SK-N-SH (cell line): Measurements from ENCODE around the gene PKP4. TPM values are rescaled to one million over a fixed set of nuclear protein-coding genes. Genes with fewer than 3 reads are reported as not detected.

Experiments used
- CTCF ChIA-PET: fragments of 300-600, 350-600 bp; formaldehyde crosslinking; extraction: SDS; loops from one replicate; lab custom pipeline; 2021; lab: Yijun Ruan, JAX
- POLR2A ChIA-PET: fragments of 350-600 bp; sonication (Branson Sonifier 250); formaldehyde crosslinking; extraction: SDS; loops from one replicate; lab custom pipeline; 2020; ENCODE audit warnings: antibody characterized with exemption, inconsistent platforms; lab: Yijun Ruan, JAX
- DNase-seq: peaks from one replicate; pipeline ENCODE4 v3.0.0; 2012
- H2AFZ ChIP-seq: fragments of 200-600 bp; sonication (generic); 2 replicates; pipeline ENCODE4 v1.8.1; 2016; ENCODE audit warnings: antibody characterized with exemption, mild to moderate bottlenecking, low read depth
- H3F3A ChIP-seq: fragments of 200-600 bp; sonication (generic); replicated peaks from 2 replicates; pipeline ENCODE3; 2016; ENCODE audit warnings: antibody characterized with exemption, mild to moderate bottlenecking; ENCODE audit not compliant: insufficient read depth
- H3K27ac ChIP-seq, 2 experiments: fragments of 200-500 bp in 1 of 2; fragments of 200-600 bp in 1 of 2; sonication (Bioruptor generic) in 1 of 2; sonication (generic), shearing (Covaris generic) in 1 of 2; 2 replicates each; pipeline versions ENCODE4 v1.5.1 to v1.6.1; 2014 to 2016; ENCODE audit warnings: low read depth in 2 of 2, inconsistent platforms in 1 of 2, low read length in 1 of 2, mild to moderate bottlenecking in 1 of 2, mixed read lengths in 1 of 2
- H3K27me3 ChIP-seq: fragments of 200-600 bp; sonication (generic), shearing (Covaris generic); 2 replicates; pipeline ENCODE4 v1.6.1; 2016; ENCODE audit warnings: mixed run types; ENCODE audit not compliant: insufficient read depth
- H3K36me3 ChIP-seq, 2 experiments: fragments of 200-500 bp in 1 of 2; fragments of 200-600 bp in 1 of 2; sonication (Bioruptor generic) in 1 of 2; sonication (generic) in 1 of 2; replicated peaks in 1 of 2; 2 replicates each; pipeline versions ENCODE3 to v1.5.1; 2014 to 2016; ENCODE audit warnings: low read length in 1 of 2, mild to moderate bottlenecking in 1 of 2; ENCODE audit not compliant: insufficient read depth in 2 of 2, control insufficient read depth in 1 of 2
- H3K4me1 ChIP-seq, 2 experiments: fragments of 200-500 bp in 1 of 2; fragments of 200-600 bp in 1 of 2; sonication (Bioruptor generic) in 1 of 2; sonication (generic), shearing (Covaris generic) in 1 of 2; 2 replicates each; pipeline versions ENCODE4 v1.5.1 to v1.6.1; 2014 to 2016; ENCODE audit warnings: low read depth in 1 of 2, low read length in 1 of 2, mixed run types in 1 of 2; ENCODE audit not compliant: insufficient read depth in 2 of 2, control insufficient read depth in 1 of 2
- H3K4me2 ChIP-seq: fragments of 200-600 bp; sonication (generic), shearing (Covaris generic); 2 replicates; pipeline ENCODE4 v1.6.1; 2017; ENCODE audit warnings: mixed run types
- H3K4me3 ChIP-seq, 2 experiments: fragments of 200-500 bp in 1 of 2; fragments of 200-600 bp in 1 of 2; sonication (Bioruptor generic) in 1 of 2; sonication (generic), shearing (Covaris generic) in 1 of 2; 2 replicates each; pipeline versions ENCODE4 v1.5.1 to v1.8.1; 2014 to 2016; ENCODE audit warnings: low read depth in 2 of 2, inconsistent platforms in 1 of 2, low read length in 1 of 2, mild to moderate bottlenecking in 1 of 2, mixed read lengths in 1 of 2, moderate library complexity in 1 of 2
- H3K79me2 ChIP-seq: fragments of 200-600 bp; sonication (generic); 2 replicates; pipeline ENCODE4 v1.8.1; 2017; ENCODE audit warnings: mild to moderate bottlenecking; ENCODE audit not compliant: insufficient read depth
- H3K9ac ChIP-seq: fragments of 200-600 bp; sonication (generic); 2 replicates; pipeline ENCODE4 v1.6.1; 2017; ENCODE audit warnings: mixed run types
- H3K9me2 ChIP-seq: fragments of 200-600 bp; sonication (generic); 2 replicates; pipeline ENCODE4 v1.6.1; 2017; ENCODE audit warnings: mixed run types
- H3K9me3 ChIP-seq: fragments of 200-600 bp; sonication (generic); 2 replicates; pipeline ENCODE4 v1.6.1; 2017; ENCODE audit warnings: mixed run types, mild to moderate bottlenecking, moderate library complexity
- H4K20me1 ChIP-seq: fragments of 200-600 bp; sonication (generic); 2 replicates; pipeline ENCODE4 v1.6.1; 2017; ENCODE audit warnings: mild to moderate bottlenecking, mixed run types; ENCODE audit not compliant: insufficient read depth
- CHD2 ChIP-seq: fragments of 150-350 bp; IDR thresholded peaks from 2 replicates; pipeline ENCODE4 v1.6.1; 2018; ENCODE audit warnings: low read length; ENCODE audit not compliant: partially characterized antibody
- EP300 ChIP-seq, 2 experiments: IDR thresholded peaks; 2 replicates each; pipeline versions ENCODE4 v1.4.0 to v1.6.1; 2012; ENCODE audit warnings: borderline replicate concordance in 1 of 2, low read depth in 1 of 2, low read length in 1 of 2
- EZH2phosphoT487 ChIP-seq: fragments of 200-600 bp; sonication (generic); IDR thresholded peaks from 2 replicates; pipeline ENCODE4 v1.6.1; 2017; ENCODE audit warnings: low read depth, mixed run types, mild to moderate bottlenecking, antibody characterized with exemption, moderate library complexity, borderline replicate concordance
- FOXJ3 ChIP-seq: sonication (generic); formaldehyde crosslinking; IDR thresholded peaks from 2 replicates; pipeline ENCODE4 v1.5.1; 2020; ENCODE audit warnings: mild to moderate bottlenecking, missing genetic modification reagents
- FOXM1 ChIP-seq: IDR thresholded peaks from 2 replicates; pipeline ENCODE4 v1.4.0; 2012; ENCODE audit warnings: low read depth, mild to moderate bottlenecking
- GABPA ChIP-seq: IDR thresholded peaks from 2 replicates; pipeline ENCODE4 v1.4.0; 2012; ENCODE audit warnings: low read depth, mild to moderate bottlenecking
- GATA2 ChIP-seq: sonication (generic); formaldehyde crosslinking; IDR thresholded peaks from 2 replicates; pipeline ENCODE4 v1.5.0; 2020; ENCODE audit warnings: mild to moderate bottlenecking, missing genetic modification reagents
- JUND ChIP-seq: IDR thresholded peaks from 2 replicates; pipeline ENCODE4 v1.4.0; 2012
- MEF2A ChIP-seq: IDR thresholded peaks from 2 replicates; pipeline ENCODE4 v1.4.0; 2012; ENCODE audit warnings: low read depth, borderline replicate concordance
- MXI1 ChIP-seq: IDR thresholded peaks from 2 replicates; pipeline ENCODE4 v1.6.1; 2012; ENCODE audit warnings: mild to moderate bottlenecking, low read depth, low read length, improper control_type of control experiment
- NFIC ChIP-seq: IDR thresholded peaks from 2 replicates; pipeline ENCODE4 v1.4.0; 2012; ENCODE audit warnings: borderline replicate concordance
- PBX3 ChIP-seq: IDR thresholded peaks from 2 replicates; pipeline ENCODE4; 2012
- RXRA ChIP-seq: IDR thresholded peaks from 2 replicates; pipeline ENCODE4 v1.4.0; 2012; ENCODE audit warnings: low read depth, mild to moderate bottlenecking, borderline replicate concordance
- TCF12 ChIP-seq: IDR thresholded peaks from 2 replicates; pipeline ENCODE4 v1.4.0; 2012
- ZBTB33 ChIP-seq: IDR thresholded peaks from 2 replicates; pipeline ENCODE4 v1.4.0; 2012; ENCODE audit warnings: low read depth, borderline replicate concordance
- WGBS: methylation state at CpG from one replicate; pipeline ENCODE4 v1.1.6; 2017; ENCODE audit warnings: low lambda C conversion rate; 5-methylcytosine and 5-hydroxymethylcytosine counted together
- polyA plus RNA-seq, 3 experiments: library from polyadenylated mRNA; depleted of rRNA; stranded (reverse); fragments of >200 nt; gene quantifications; 2 replicates each; pipeline ENCODE4 v1.2.3, GENCODE V29; 2012
- TF ChIP-seq, protein P1 (sequence below): fragments of 150-350 bp; IDR thresholded peaks from 2 replicates; pipeline ENCODE4 v1.6.1; 2017; ENCODE audit warnings: antibody characterized with exemption, low read length, low read depth, borderline replicate concordance
- TF ChIP-seq, protein P2 (sequence below): IDR thresholded peaks from 2 replicates; pipeline ENCODE4 v1.4.0; 2012; ENCODE audit warnings: low read depth, borderline replicate concordance

PKP4 gene
- polyA plus RNA-seq, 1 of the 3 experiments (the other 2 are of a cell fraction): 10.9 TPM

DNA sequence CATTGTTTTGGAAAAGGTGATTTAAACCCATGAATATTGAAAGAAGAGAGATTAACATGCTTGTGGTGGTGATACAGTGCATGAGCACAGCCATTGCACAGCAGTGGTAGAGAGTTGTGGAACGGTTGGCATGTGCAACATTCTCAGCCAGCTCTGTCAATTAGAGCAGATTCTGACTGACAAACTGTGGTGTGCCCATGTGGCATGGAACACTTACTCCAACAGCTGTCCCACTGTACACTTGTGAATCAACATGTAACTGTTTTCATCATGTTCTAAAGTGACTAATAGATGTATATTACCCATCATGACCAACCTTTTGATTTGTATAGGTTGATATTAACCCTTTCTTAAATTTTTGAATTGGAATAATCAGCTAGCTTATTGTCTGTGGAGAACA, 55.6 kb downstream of the PKP4 start:
- Histone ChIP-seq H3K4me1 (peaks cover 0 to 2% of the 10 kb centered on the region in 2 experiments; a peak in 1 of 4 replicates), H3K27ac (no peak overlapping the region), H3K4me2 (no peak overlapping the region), H3K36me3 (no peaks in the 10 kb centered on the region), H2AFZ (no peak overlapping the region), H3F3A (peaks cover 7% of the 10 kb centered on the region), H3K9ac (no peak overlapping the region), H4K20me1 (no peaks in the 10 kb centered on the region), H3K27me3 (no peaks in the 10 kb centered on the region), H3K4me3 (no peak overlapping the region), H3K9me3 (no peaks in the 10 kb centered on the region), H3K79me2 (peaks cover 31% of the 10 kb centered on the region; the same call in 1 of the 2 replicates), H3K9me2 (no peaks in the 10 kb centered on the region)
- no peak for TF ChIP-seq MEF2A
- TF ChIP-seq GABPA: no peak
- TF ChIP-seq ZBTB33: no peak
- TF ChIP-seq PBX3: no peak
- no peak for TF ChIP-seq GATA2 (CRISPR knock-in tag)
- TF ChIP-seq RXRA: no peak
- no peak for TF ChIP-seq FOXJ3 (CRISPR knock-in tag)
- TF ChIP-seq, protein P1, sequence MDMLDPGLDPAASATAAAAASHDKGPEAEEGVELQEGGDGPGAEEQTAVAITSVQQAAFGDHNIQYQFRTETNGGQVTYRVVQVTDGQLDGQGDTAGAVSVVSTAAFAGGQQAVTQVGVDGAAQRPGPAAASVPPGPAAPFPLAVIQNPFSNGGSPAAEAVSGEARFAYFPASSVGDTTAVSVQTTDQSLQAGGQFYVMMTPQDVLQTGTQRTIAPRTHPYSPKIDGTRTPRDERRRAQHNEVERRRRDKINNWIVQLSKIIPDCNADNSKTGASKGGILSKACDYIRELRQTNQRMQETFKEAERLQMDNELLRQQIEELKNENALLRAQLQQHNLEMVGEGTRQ: no peak
- TF ChIP-seq, protein P2, sequence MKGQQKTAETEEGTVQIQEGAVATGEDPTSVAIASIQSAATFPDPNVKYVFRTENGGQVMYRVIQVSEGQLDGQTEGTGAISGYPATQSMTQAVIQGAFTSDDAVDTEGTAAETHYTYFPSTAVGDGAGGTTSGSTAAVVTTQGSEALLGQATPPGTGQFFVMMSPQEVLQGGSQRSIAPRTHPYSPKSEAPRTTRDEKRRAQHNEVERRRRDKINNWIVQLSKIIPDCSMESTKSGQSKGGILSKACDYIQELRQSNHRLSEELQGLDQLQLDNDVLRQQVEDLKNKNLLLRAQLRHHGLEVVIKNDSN: no peak
- no peak for TF ChIP-seq MXI1
- TF ChIP-seq EP300 (IDR thresholded peaks at IDR 0.05; ENCODE audit: borderline replicate concordance in 1 of 2, low read depth in 1 of 2, low read length in 1 of 2): no peak
- TF ChIP-seq FOXM1: no peak
- CTCF ChIA-PET: no interaction called here
- POLR2A ChIA-PET: no interaction called here
- no peak for DNase-seq
- WGBS: 100% methylated on average over 1 of the region's 1 CpG

- Histone ChIP-seq H3K4me1 (peaks cover 0 to 2% of the 10 kb centered on the region in 2 experiments; a peak in 1 of 4 replicates), H3K27ac (no peak overlapping the region), H4K20me1 (no peaks in the 10 kb centered on the region), H2AFZ (no peak overlapping the region), H3K4me3 (no peak overlapping the region), H3K4me2 (no peak overlapping the region), H3K36me3 (no peaks in the 10 kb centered on the region), H3K27me3 (no peaks in the 10 kb centered on the region), H3K9me3 (no peaks in the 10 kb centered on the region), H3K9ac (no peak overlapping the region), H3K9me2 (no peaks in the 10 kb centered on the region), H3K79me2 (peaks cover 22% of the 10 kb centered on the region; the same call in 1 of the 2 replicates), H3F3A (peaks cover 7% of the 10 kb centered on the region)
- no peak for DNase-seq
- 96% methylated on average over 5 of the region's 5 CpGs for whole genome bisulfite sequencing
- POLR2A ChIA-PET: no interaction called here
- CTCF ChIA-PET: interaction anchor here (1.0 kb wide), 1 partner anchor 16 kb away, joined by 3 read pairs; no protein-coding TSS in a partner anchor
- TF ChIP-seq MXI1: no peak
- TF ChIP-seq CHD2: no peak
- TF ChIP-seq, protein P1: no peak
- no peak for TF ChIP-seq MEF2A
- TF ChIP-seq FOXJ3 (CRISPR knock-in tag): no peak
- TF ChIP-seq RXRA: no peak
- TF ChIP-seq EZH2phosphoT487: no peak
- TF ChIP-seq PBX3: no peak
- TF ChIP-seq NFIC: no peak
- TF ChIP-seq TCF12: no peak
- no peak for TF ChIP-seq ZBTB33
- TF ChIP-seq GABPA: no peak
- no peak for TF ChIP-seq JUND
- TF ChIP-seq FOXM1: no peak
Measured at GRCh38 chr2:158513841-158514240, 57.1 kb downstream of the PKP4 start.
